Activated CD4-positive, alpha-beta T cell treated with anti-CD3 and anti-CD28 coated beads for 36 hours (primary cell): ENCODE results near the gene GZMM. TPM values are rescaled to one million over a fixed set of nuclear protein-coding genes. Genes with fewer than 3 reads are reported as not detected.
A peak's percentile ranks its signal among the peaks of the same experiment; 100 is the strongest.

ENCODE experiments used
- ATAC-seq: fragments of 200-7000 bp; cut with Tn5 transposase; one replicate; pipeline ENCODE4 v1.10.0; 2021; ENCODE audit warnings: mild to moderate bottlenecking, moderate library complexity
- CTCF ChIA-PET: fragments of 350-600 bp; sonication (Branson Sonifier 250); formaldehyde crosslinking; loops from one replicate; lab custom pipeline; 2021; ENCODE audit warnings: antibody characterized with exemption; lab: Charles Lee
- POLR2A ChIA-PET: fragments of 350-600 bp; sonication (Branson Sonifier 250); formaldehyde crosslinking; loops from one replicate; lab custom pipeline; 2021; ENCODE audit warnings: antibody characterized with exemption, inconsistent platforms; lab: Charles Lee
- DNase-seq: peaks from one replicate; pipeline ENCODE4 v3.0.0-alpha.2; 2020
- H3K27ac Mint-ChIP-seq: one replicate; pipeline ENCODE4 v1.8.0; 2021; ENCODE audit warnings: mixed read lengths
- H3K27me3 Mint-ChIP-seq: one replicate; pipeline ENCODE4 v1.8.0; 2021; ENCODE audit warnings: mixed read lengths
- H3K36me3 Mint-ChIP-seq: one replicate; pipeline ENCODE4 v1.8.0; 2021; ENCODE audit warnings: low read depth, mixed read lengths
- H3K4me1 Mint-ChIP-seq: one replicate; pipeline ENCODE4 v1.8.0; 2021; ENCODE audit warnings: mixed read lengths
- H3K4me3 Mint-ChIP-seq: one replicate; pipeline ENCODE4 v1.8.0; 2021; ENCODE audit warnings: mild to moderate bottlenecking, moderate library complexity, mixed read lengths
- H3K9me3 Mint-ChIP-seq: one replicate; pipeline ENCODE4 v1.8.0; 2021; ENCODE audit warnings: low read depth, mixed read lengths
- intact Hi-C, 2 experiments: fragments of 100-400 bp; cut with DNase I in 1 of 2; cut with micrococcal nuclease in 1 of 2; formaldehyde crosslinking; loops; one replicate each; pipeline versions ENCODE4 v1.14.2 to v1.15.1; 2022 to 2024; cut with DNase I, micrococcal nuclease
- total RNA-seq, 2 experiments: library from RNA; stranded (reverse); gene quantifications; one replicate each; pipeline ENCODE4 v1.2.3, GENCODE V29; 2021

GZMM gene
- total RNA-seq, 2 experiments from 2014 or later, result 22.5 to 25.3 TPM

DNA sequence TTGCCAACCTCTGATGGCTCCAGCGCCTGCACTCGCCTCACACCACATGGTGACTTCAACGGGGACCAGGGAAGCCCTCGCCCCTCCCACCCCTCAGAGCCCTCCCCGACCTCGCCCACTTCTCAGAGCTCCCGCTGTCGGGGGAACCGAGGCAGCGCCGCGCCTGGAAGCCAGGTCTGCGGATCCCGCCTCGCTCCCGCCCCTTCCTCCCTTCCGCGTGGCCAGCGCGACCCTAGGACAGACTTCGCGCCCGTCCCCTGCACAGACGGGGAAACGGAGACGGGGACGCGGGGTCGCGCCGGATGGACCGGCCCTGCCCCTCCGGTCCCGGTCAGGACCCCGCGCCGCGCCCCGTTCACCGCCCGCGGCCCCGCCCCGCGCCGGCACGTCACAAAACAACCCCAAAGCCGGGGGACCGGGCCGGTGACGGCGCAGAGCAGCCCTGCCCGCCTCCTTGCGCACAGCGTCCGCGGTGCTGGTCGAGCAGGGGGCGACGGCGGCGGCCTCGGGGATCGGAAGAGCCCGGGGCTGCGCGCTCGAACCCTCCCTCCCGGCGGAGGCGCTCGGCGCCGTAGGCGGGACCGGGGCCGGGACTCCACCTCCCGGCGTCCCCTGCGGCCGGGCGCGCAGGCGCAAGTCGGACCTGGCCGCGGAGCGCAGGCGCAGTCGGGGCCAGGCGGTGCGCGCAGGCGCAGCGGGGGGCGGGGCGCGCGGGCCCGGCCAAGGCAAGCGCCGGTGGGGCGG is 12.7 kb upstream of the GZMM start:
- DNase-seq (peak; percentile 93), ATAC-seq (peak; percentile 78)
- Mint-ChIP-seq H3K27me3 (peaks cover 1% of the 10 kb centered on the region), H3K9me3 (no peaks in the 10 kb centered on the region), H3K4me3 (peak overlapping the region; percentile 77), H3K4me1 (peaks cover 24% of the 10 kb centered on the region), H3K27ac (peak overlapping the region; percentile 84), H3K36me3 (no peaks in the 10 kb centered on the region)
- intact Hi-C loops, result loop anchor here (1.0 kb wide), 6 partner anchors 24 to 266 kb away; partner anchors contain the start of genes TPGS1 (in 2 of the 2), BSG (in 1 of the 2), POLRMT (in 1 of the 2) and PTBP1 (in 1 of the 2)
- CTCF ChIA-PET, result interaction anchor here (0.6 to 4.0 kb wide), 7 partner anchors 9 to 1059 kb away, joined by 3 to 30 read pairs (median 7); no protein-coding TSS in a partner anchor
- POLR2A ChIA-PET, result interaction anchor here (0.5 to 1.7 kb wide), 4 partner anchors 21 to 491 kb away, joined by 3 to 7 read pairs (median 4); no protein-coding TSS in a partner anchor

DNA sequence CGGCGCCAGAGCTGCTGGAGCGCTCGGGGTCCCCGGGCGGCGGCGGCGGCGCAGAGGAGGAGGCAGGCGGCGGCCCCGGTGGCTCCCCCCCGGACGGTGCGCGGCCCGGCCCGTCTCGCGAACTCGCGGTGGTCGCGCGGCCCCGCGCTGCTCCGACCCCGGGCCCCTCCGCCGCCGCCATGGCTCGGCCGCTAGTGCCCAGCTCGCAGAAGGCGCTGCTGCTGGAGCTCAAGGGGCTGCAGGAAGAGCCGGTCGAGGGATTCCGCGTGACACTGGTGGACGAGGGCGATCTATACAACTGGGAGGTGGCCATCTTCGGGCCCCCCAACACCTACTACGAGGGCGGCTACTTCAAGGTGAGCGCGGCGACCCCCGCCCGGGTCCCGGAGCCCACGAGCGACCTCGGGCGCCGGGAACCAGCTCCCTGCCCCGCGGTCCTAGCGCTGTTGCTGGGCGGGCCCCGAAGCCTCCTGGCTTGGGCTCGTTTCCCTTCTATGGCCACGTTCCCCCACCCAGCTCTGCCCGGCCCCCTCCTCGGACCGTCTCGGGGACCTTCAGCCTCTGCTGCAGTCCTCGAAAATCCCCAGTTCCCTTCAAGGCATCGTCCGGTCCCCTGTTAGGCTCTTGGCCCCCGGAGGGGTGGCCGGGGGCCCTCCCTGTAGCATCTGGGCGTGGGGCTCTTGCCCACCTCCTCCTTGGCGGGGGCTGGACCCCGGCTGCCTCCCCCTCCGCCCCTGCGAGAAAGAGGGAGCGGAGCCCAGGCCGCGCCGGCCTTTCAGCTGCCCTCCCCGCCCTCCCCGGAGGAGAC is 11.9 kb upstream of the GZMM start, which contains the start of gene CDC34:
Gene CDC34, plus strand, starts transcription at position 8 of the 808 bp plus-strand sequence. Its CDS starts 172 bp downstream, at position 180.
- peak within 1 kb of the TSS; percentile 78 for H3K4me3 Mint-ChIP-seq

DNA sequence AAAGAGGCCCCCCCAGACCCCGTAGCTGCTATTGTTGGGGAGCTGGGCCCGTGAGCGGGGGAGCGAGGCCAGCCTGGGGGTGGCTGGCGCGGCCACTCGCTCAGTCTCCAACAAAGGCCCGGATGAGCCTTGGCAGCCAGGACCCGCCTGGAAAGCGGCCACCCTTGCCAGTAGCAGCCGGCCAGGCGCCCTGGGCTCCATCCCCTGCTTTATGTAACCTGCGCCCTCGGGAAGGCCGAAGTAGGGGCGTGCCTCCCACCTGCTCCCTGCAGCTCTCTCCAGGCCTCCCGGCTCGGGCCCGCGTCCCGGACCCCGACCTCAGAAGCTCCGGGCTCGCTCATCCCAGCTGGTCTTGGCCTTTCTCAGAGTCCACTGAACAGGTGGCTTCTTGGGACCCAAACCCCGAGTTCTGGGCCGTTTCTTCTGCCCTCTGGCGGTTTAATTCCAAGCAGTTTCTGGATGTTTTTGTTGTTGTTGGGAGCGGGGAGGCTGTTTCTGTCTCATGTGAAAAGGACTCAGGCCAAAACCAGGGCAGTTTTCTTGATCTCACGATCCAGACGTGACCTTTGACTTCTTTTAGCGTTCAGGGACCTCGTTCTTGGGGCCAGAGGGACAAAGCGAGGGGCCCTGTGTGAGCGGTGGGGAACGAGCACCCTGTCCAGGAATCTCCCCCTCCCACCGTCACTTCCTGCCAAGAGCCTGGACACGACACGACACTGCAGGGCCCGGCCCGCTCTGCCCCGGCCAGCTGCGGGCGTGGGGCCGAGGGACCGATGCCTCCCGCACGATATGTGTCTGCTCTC is 11.1 kb upstream of the GZMM start:
- Mint-ChIP-seq H3K4me1 (peaks cover 24% of the 10 kb centered on the region), H3K27ac (peak overlapping the region; percentile 77), H3K4me3 (peak overlapping the region; percentile 78), H3K9me3 (no peaks in the 10 kb centered on the region), H3K36me3 (no peaks in the 10 kb centered on the region), H3K27me3 (no peaks in the 10 kb centered on the region)
- POLR2A ChIA-PET, result no interaction called here
- no peak for ATAC-seq
- DNase-seq, result peak; percentile 60
- intact Hi-C loops, result loop anchor here in 1 of 2 experiments (2.0 kb wide), 1 partner anchor 40 kb away; the partner anchor contains the start of gene BSG
- CTCF ChIA-PET, result interaction anchor here (0.7 to 2.6 kb wide), 9 partner anchors 9 to 124 kb away, joined by 3 to 20 read pairs (median 3); no protein-coding TSS in a partner anchor

More for the DNA sequence above, 11.9 kb upstream of the GZMM start, which contains the start of gene CDC34:
- ATAC-seq (peak; percentile 9), DNase-seq (peak; percentile 37)
- ChIA-PET CTCF (interaction anchor here (0.8 to 2.6 kb wide), 8 partner anchors 10 to 80 kb away, joined by 3 to 20 read pairs (median 4); no protein-coding TSS in a partner anchor), POLR2A (interaction anchor here (0.5 to 1.7 kb wide), 4 partner anchors 21 to 490 kb away, joined by 3 to 7 read pairs (median 4); no protein-coding TSS in a partner anchor)
- intact Hi-C loops, result loop anchor here (1.0 to 2.0 kb wide), 7 partner anchors 25 to 265 kb away; partner anchors contain the start of genes BSG (in 2 of the 2), TPGS1 (in 2 of the 2), POLRMT (in 1 of the 2) and PTBP1 (in 1 of the 2)
- no peaks in the 10 kb centered on the region for H3K9me3 Mint-ChIP-seq
- peak within 1 kb of the TSS; percentile 84 for H3K27ac Mint-ChIP-seq
- no peaks in the 10 kb centered on the region for H3K27me3 Mint-ChIP-seq
- peaks cover 24% of the 10 kb centered on the region for H3K4me1 Mint-ChIP-seq
- no peaks in the 10 kb centered on the region for H3K36me3 Mint-ChIP-seq

DNA sequence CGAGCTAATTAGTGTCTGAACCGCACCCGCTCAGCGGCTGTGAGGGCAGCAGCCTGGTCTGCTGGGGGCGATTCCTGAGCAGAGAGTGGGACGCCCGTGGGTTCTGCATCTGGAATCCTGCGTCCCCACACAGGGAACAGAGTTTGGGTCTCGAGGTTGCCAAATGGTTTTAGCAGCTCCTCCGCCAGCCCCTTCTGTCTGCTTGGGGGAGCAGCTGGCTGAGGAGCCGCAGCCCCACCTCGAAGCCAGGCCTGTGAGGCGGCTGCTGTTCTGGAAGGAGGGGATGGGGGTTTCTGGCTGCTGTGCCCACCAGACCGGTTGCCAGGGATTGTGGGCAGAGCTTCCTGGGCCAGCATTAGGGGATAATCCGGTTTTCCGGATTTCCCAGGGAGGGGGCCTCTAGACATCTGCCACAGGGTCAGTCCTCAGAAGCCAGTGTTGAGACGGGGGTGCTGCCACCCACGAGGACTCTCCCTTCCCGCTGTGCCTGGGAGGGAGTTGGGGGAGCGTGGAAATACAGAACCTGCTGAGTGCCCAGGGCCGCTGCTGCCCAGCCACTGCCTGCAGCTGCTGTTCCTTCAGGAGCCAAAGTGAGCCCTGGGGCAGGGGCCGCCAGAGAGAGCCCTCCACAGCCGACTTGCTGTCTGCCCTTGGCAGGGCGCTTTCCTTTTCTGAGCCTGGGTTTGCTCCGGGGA is 10.3 kb upstream of the GZMM start:
- no peaks in the 10 kb centered on the region for H3K9me3 Mint-ChIP-seq
- H3K27me3 Mint-ChIP-seq, result no peaks in the 10 kb centered on the region
- ChIA-PET POLR2A (no interaction called here), CTCF (interaction anchor here (0.6 to 1.2 kb wide), 4 partner anchors 23 to 123 kb away, joined by 3 to 4 read pairs (median 3); no protein-coding TSS in a partner anchor)
- intact Hi-C loops, result loop anchor here in 1 of 2 experiments (2.0 kb wide), 1 partner anchor 39 kb away; the partner anchor contains the start of gene BSG
- peaks cover 24% of the 10 kb centered on the region for H3K4me1 Mint-ChIP-seq
- peak overlapping the region; percentile 78 for H3K4me3 Mint-ChIP-seq
- H3K36me3 Mint-ChIP-seq, result peaks cover 3% of the 10 kb centered on the region
- ATAC-seq, result no peak
- no peak overlapping the region for H3K27ac Mint-ChIP-seq
- DNase-seq, result no peak

DNA sequence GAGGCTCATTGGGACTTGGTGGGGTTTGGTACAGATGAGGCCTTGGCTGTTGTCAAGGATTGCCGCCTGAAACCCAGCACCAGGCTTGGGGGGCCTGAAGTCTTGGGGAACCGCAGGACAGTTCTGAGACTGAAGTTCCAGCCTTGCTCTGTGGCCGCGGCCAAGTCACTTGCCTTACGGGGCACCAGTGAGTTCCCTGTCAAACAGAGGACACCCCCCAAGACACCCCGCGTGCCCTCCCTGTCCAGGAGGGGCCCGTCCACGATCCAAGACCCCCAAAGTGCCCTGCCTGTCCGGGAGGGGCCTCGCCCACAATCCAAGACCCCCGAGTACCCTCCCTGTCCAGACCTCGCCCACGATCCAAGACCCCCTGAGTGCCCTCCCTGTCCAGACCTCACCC is 9.8 kb upstream of the GZMM start:
- no peak for DNase-seq
- ChIA-PET CTCF (interaction anchor here (0.6 kb wide), 1 partner anchor 36 kb away, joined by 3 read pairs; no protein-coding TSS in a partner anchor), POLR2A (no interaction called here)
- ATAC-seq, result no peak
- intact Hi-C loops, result no loop called here
- H3K4me3 Mint-ChIP-seq, result no peak overlapping the region
- H3K27me3 Mint-ChIP-seq, result no peaks in the 10 kb centered on the region
- no peaks in the 10 kb centered on the region for H3K9me3 Mint-ChIP-seq
- H3K27ac Mint-ChIP-seq, result no peak overlapping the region
- H3K36me3 Mint-ChIP-seq, result peaks cover 4% of the 10 kb centered on the region
- peaks cover 24% of the 10 kb centered on the region for H3K4me1 Mint-ChIP-seq

DNA sequence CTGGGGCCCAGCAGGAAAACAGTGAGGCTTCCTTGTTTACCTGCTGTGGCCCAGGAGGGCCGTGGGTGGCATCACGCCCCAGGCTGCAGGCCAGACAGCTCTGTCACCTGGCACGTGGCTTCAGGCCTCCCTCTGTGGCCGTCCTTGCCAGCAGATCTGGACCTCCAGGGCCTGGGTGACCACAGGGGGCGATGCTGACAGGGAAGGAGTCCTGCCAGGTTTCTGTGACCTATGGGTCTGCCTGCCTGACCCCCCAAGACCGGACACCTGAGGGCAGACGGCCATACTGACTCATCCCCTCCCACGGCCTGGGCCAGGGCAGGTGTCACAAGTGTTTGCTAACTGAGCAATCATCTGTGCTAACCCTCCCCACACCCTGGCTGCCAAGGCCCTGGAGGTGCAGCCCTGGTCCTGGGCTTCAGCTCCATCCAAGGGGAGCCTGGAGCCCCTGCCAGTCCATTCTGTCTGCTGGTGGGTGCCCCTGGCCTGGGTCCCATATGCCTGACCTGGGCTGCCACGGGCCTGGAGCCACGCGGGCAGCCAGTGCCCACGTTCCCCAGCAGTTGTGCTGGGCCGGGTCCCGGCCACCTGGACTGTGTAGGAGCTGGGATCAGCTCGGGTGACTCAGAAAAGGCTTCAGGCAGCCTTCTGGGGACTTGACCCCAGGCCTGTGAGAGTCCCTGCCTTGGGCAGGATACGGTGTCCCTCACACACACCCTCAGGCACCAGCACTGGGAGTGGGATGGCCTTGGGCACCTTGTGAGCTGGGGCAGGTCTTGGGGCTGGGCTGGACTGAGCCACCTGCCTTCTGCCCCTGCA is 8.6 kb upstream of the GZMM start:
- H3K4me1 Mint-ChIP-seq, result peaks cover 21% of the 10 kb centered on the region
- DNase-seq (no peak), ATAC-seq (no peak)
- no peaks in the 10 kb centered on the region for H3K9me3 Mint-ChIP-seq
- intact Hi-C loops, result no loop called here
- ChIA-PET POLR2A (no interaction called here), CTCF (no interaction called here)
- H3K27ac Mint-ChIP-seq, result no peak overlapping the region
- H3K36me3 Mint-ChIP-seq, result peaks cover 4% of the 10 kb centered on the region
- H3K4me3 Mint-ChIP-seq, result no peak overlapping the region
- H3K27me3 Mint-ChIP-seq, result no peaks in the 10 kb centered on the region

DNA sequence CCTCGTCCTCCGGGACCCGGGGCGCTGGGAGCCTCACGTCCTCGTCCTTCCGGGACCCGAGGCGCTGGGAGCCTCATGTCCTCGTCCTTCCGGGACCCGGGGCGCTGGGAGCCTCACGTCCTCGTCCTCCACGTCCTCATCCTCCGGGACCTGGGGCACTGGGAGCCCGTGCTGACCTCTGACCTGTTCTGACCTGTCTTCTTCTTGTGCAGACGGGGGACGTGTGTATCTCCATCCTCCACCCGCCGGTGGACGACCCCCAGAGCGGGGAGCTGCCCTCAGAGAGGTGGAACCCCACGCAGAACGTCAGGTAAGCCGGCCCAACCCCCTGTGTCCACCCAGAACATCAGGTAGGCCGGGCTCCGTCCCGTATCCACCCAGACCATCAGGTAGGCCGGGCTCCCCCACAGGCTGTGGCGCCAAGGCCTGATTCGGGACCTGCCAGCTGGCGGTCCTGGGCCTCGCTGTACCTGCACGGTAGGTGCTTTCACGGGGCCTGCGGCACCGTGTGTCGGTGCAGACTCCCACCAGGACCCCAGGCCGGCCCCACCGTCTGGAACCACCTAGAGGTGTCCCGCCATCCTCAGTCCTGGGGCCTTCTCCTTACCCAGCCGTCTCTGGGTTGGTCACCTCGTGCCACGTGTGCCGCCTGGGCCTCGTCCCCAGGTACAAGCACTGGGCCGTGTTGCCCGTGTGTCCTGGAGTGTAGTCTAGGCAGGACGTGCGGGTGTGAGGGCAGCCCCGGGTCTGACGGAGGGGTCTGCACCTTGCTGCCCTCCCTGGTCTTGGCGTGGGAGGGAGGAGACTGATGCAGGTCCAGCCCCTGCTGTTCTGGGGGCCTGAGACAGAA is 7.6 kb upstream of the GZMM start:
- Mint-ChIP-seq H3K36me3 (peaks cover 4% of the 10 kb centered on the region), H3K27me3 (no peaks in the 10 kb centered on the region), H3K4me1 (peaks cover 17% of the 10 kb centered on the region), H3K9me3 (no peaks in the 10 kb centered on the region), H3K27ac (no peak overlapping the region), H3K4me3 (no peak overlapping the region)
- CTCF ChIA-PET, result interaction anchor here (0.6 kb wide), 1 partner anchor 25 kb away, joined by 3 read pairs; no protein-coding TSS in a partner anchor
- POLR2A ChIA-PET, result interaction anchor here (0.6 kb wide), 1 partner anchor 30 kb away, joined by 6 read pairs; no protein-coding TSS in a partner anchor
- DNase-seq, result no peak
- intact Hi-C loops, result no loop called here
- ATAC-seq, result no peak

DNA sequence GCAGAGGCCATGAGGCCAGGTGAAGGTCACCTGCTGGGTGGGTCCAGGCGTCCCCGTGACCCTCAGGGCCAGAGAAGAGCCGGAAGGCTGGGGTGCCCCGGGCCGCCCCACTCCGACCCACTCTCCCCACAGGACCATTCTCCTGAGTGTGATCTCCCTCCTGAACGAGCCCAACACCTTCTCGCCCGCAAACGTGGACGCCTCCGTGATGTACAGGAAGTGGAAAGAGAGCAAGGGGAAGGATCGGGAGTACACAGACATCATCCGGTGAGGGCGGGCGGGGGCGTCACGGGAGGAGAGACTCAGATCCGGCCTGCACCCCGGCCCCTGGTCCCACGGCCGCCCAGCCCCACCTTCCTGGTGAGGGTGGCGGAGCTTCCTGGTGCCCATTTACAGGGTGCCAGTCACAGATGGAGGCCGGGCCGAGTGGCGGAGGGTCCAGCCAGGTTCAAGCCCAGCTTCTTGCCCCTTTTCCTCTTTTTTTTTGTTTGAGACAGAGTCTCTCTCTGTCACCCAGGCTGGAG is 6.9 kb upstream of the GZMM start:
- Mint-ChIP-seq H3K4me3 (no peak overlapping the region), H3K36me3 (peaks cover 4% of the 10 kb centered on the region), H3K9me3 (no peaks in the 10 kb centered on the region), H3K4me1 (peaks cover 17% of the 10 kb centered on the region), H3K27ac (no peak overlapping the region), H3K27me3 (no peaks in the 10 kb centered on the region)
- ChIA-PET POLR2A (interaction anchor here (0.6 kb wide), 1 partner anchor 31 kb away, joined by 6 read pairs; no protein-coding TSS in a partner anchor), CTCF (interaction anchor here (0.6 kb wide), 1 partner anchor 26 kb away, joined by 3 read pairs; no protein-coding TSS in a partner anchor)
- DNase-seq (no peak), ATAC-seq (no peak)
- intact Hi-C loops, result no loop called here
